ENCODE data around the gene BMF.

- TF ChIP-seq CTCF (IDR thresholded peaks at IDR 0.05), result no peak
- TF ChIP-seq POLR2A (IDR thresholded peaks at IDR 0.05), result no peak
Measured at GRCh38 chr15:40080104-40080503, 28.6 kb downstream of the BMF start.
